Measurements from ENCODE around the gene TEF. TPM values are rescaled to one million over a fixed set of nuclear protein-coding genes. Genes with fewer than 3 reads are reported as not detected.
"Not testable (repeated sequence)": the region's sequence is repeated elsewhere in the genome, so short reads cannot be mapped to it uniquely, and the experiment has no call there.

Gene TEF
- polyA plus RNA-seq, 1 donor from 2014 or later, result 2.9 TPM

GRCh38 chr22:41411021-41411851 is 29.5 kb downstream of the TEF start:
- H3K27me3 Mint-ChIP-seq, result no peaks in the 10 kb centered on the region
- no peaks in the 10 kb centered on the region for H3K36me3 Mint-ChIP-seq
- H3K4me3 Mint-ChIP-seq, result peak overlapping the region in 3 of 4 donors; percentile 22 to 73 (median 59)
- H3K4me1 Mint-ChIP-seq, result peaks cover 26 to 34% (median 31%) of the 10 kb centered on the region in 3 donors
- H3K9me3 Mint-ChIP-seq, result no peaks in the 10 kb centered on the region
- peak overlapping the region; percentile 91 to 94 (median 93) for H3K27ac Mint-ChIP-seq

DNA sequence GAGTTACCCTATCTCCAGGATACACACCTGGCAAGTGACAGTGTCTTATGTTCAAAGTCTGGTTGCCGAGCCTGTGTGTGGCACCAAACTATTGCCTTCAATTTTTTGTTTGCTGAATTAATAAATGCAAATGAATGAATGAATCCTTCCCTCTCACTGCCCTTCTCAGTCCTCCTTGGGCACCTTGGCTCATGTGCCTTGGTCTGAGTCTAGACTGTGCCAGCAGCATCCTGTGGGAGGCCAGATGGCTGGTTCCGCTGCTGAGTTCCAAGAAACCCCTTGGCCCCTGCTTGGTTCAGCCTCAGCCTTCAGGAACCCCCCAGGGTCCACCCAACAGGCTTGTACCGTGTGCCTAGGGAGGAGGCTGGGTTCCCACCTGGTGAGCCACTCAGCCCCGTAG is 33.8 kb downstream of the TEF start:
- H3K9me3 Mint-ChIP-seq, result no peaks in the 10 kb centered on the region

DNA sequence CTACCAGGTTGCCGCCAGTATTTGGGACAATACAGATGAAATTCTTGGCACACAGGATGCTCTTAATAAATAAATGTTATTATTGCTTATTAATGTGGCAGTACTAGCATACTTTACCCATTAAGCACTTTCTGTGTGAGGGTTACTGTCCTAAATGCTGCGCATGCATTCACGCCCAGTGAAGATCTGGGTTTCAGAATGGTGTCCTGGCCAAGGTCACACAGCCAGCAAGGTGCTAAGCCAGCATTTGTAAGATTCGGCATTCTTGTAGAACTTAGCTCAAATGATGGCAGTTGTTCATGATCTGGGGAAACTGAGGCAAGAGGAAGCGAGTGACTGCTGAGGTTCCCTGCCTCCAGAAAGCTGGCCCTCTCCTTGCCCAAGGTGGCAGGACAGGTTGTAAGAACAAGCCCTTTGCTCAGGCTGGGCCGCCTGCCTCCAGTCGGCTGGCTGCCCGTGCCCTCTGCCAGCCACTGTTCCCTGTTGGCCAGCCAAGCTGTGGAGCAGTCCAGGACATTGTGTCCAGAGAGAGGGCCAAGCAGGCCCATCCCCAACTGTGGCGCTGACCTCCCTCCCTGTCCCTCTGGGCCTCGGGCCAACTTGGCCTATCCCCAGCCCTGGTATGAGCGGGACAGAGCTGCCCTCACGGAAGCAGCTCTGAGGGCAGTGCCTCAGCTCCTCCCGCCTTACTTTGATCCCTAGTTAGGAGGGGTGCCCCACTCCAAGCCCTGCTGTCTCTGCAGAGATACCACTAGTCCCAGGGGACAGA is 36.1 kb downstream of the TEF start:
- H3K27me3 Mint-ChIP-seq, result no peaks in the 10 kb centered on the region
- H3K36me3 Mint-ChIP-seq, result no peaks in the 10 kb centered on the region
- H3K4me3 Mint-ChIP-seq, result peak overlapping the region in 1 of 4 donors; percentile 35
- peaks cover 19 to 31% (median 21%) of the 10 kb centered on the region in 3 donors for H3K4me1 Mint-ChIP-seq
- H3K9me3 Mint-ChIP-seq, result no peaks in the 10 kb centered on the region
- peak overlapping the region in 1 of 3 donors; percentile 10 for H3K27ac Mint-ChIP-seq

More for the DNA sequence above, 33.8 kb downstream of the TEF start:
- peak overlapping the region in 3 of 4 donors; percentile 89 to 98 (median 92) for H3K4me3 Mint-ChIP-seq
- H3K27me3 Mint-ChIP-seq, result no peaks in the 10 kb centered on the region
- peaks cover 26 to 29% (median 27%) of the 10 kb centered on the region in 3 donors for H3K4me1 Mint-ChIP-seq
- H3K36me3 Mint-ChIP-seq, result no peaks in the 10 kb centered on the region
- H3K27ac Mint-ChIP-seq, result peak overlapping the region; percentile 93 to 99 (median 98)

DNA sequence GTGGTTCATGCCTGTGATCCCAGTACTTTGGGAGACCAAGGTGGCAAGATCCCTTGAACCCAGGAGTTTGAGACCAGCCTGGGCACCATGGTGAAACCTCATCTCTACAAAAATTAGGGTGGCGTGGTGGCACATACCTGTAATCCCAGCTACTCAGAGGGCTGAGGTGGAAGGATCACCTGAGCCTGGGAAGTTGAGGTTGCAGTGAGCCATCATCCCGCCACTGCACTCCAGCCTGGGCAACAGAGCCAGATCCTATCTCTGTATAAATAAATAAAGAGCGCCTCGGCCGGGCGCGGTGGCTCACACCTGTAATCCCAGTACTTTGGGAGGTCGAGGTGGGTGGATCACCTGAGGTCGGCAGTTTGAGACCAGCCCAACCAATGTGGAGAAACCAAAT is 37.0 kb downstream of the TEF start:
- Mint-ChIP-seq H3K36me3 (peaks cover under 1% of the 10 kb centered on the region), H3K27me3 (no peaks in the 10 kb centered on the region), H3K9me3 (no peaks in the 10 kb centered on the region), H3K4me1 (peaks cover 22 to 32% (median 23%) of the 10 kb centered on the region in 3 donors), H3K4me3 (peak overlapping the region in 1 of 4 donors; percentile 35), H3K27ac (peak overlapping the region in 1 of 3 donors; percentile 42)

GRCh38 chr22:41425660-41426365 is 44.1 kb downstream of the TEF start:
- no peaks in the 10 kb centered on the region for H3K9me3 Mint-ChIP-seq
- peak overlapping the region; percentile 42 to 84 (median 56) for H3K4me3 Mint-ChIP-seq
- peak overlapping the region; percentile 69 to 95 (median 91) for H3K27ac Mint-ChIP-seq
- H3K4me1 Mint-ChIP-seq, result peaks cover 18 to 26% (median 19%) of the 10 kb centered on the region in 3 donors
- H3K36me3 Mint-ChIP-seq, result peaks cover 6% of the 10 kb centered on the region
- H3K27me3 Mint-ChIP-seq, result no peaks in the 10 kb centered on the region

- Mint-ChIP-seq H3K4me1 (peaks cover 10 to 18% (median 12%) of the 10 kb centered on the region in 3 donors), H3K36me3 (peaks cover 5% of the 10 kb centered on the region), H3K27me3 (no peaks in the 10 kb centered on the region), H3K27ac (peak overlapping the region in 1 of 3 donors; percentile 47), H3K9me3 (no peaks in the 10 kb centered on the region), H3K4me3 (no peak overlapping the region)
Observed at GRCh38 chr22:41429232-41429950, 47.6 kb downstream of the TEF start.

- no peaks in the 10 kb centered on the region for H3K9me3 Mint-ChIP-seq
- no peak overlapping the region for H3K27ac Mint-ChIP-seq
- peaks cover 5% of the 10 kb centered on the region for H3K36me3 Mint-ChIP-seq
- H3K4me3 Mint-ChIP-seq, result no peak overlapping the region
- H3K27me3 Mint-ChIP-seq, result no peaks in the 10 kb centered on the region
- H3K4me1 Mint-ChIP-seq, result peaks cover 10 to 18% (median 12%) of the 10 kb centered on the region in 3 donors
Observed at GRCh38 chr22:41429951-41430332, 48.2 kb downstream of the TEF start.

DNA sequence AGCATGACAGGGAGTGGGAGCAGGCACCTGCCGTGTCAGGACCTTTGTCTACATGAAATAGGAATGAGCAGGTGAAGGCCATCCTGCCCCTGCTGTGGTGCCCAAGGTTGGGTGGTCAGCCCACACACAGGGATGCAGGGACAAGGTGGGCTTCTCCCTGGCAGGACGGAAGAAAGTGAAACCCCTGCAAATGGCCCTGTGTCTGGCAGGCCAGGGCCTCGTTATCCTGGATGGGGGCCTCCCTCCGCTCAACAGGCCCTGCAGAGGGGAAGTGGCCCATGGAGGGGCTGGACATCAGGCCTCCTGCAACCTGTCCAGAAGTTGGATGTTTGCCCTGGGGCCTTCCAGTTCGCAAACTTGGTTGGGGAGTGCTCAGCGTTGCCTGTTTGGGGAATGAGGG is 49.9 kb downstream of the TEF start:
- Mint-ChIP-seq H3K27ac (peak overlapping the region in 1 of 3 donors; percentile 84), H3K36me3 (peaks cover 3% of the 10 kb centered on the region), H3K9me3 (no peaks in the 10 kb centered on the region), H3K27me3 (no peaks in the 10 kb centered on the region), H3K4me3 (no peak overlapping the region), H3K4me1 (peaks cover 4 to 11% (median 5%) of the 10 kb centered on the region in 3 donors)

GRCh38 chr22:41433480-41433879 is 51.7 kb downstream of the TEF start:
- H3K27me3 Mint-ChIP-seq, H3K4me3 Mint-ChIP-seq, H3K9me3 Mint-ChIP-seq, H3K36me3 Mint-ChIP-seq, H3K27ac Mint-ChIP-seq: not testable (repeated sequence)
- peaks cover 0 to 12% (median 6%) of the 10 kb centered on the region in 3 donors for H3K4me1 Mint-ChIP-seq

GRCh38 chr22:41434361-41435003 is 52.7 kb downstream of the TEF start:
- not testable (repeated sequence) for H3K27me3 Mint-ChIP-seq, H3K36me3 Mint-ChIP-seq, H3K4me3 Mint-ChIP-seq, H3K9me3 Mint-ChIP-seq
- H3K27ac Mint-ChIP-seq, result peak overlapping the region in 2 of 3 donors; percentile 10 to 19
- peaks cover 0 to 18% (median 8%) of the 10 kb centered on the region in 3 donors for H3K4me1 Mint-ChIP-seq

GRCh38 chr22:41435560-41435959 is 53.8 kb downstream of the TEF start:
- H3K4me1 Mint-ChIP-seq, result peaks cover 0 to 20% (median 9%) of the 10 kb centered on the region in 3 donors
- H3K36me3 Mint-ChIP-seq, result no peaks in the 10 kb centered on the region
- H3K27ac Mint-ChIP-seq, result peak overlapping the region in 2 of 3 donors; percentile 47 to 73
- no peaks in the 10 kb centered on the region for H3K27me3 Mint-ChIP-seq
- no peaks in the 10 kb centered on the region for H3K9me3 Mint-ChIP-seq
- H3K4me3 Mint-ChIP-seq, result peak overlapping the region in 2 of 4 donors; percentile 12 to 35

- peak overlapping the region in 1 of 4 donors; percentile 58 for H3K4me3 Mint-ChIP-seq
- peaks cover 0 to 19% (median 10%) of the 10 kb centered on the region in 3 donors for H3K4me1 Mint-ChIP-seq
- no peaks in the 10 kb centered on the region for H3K27me3 Mint-ChIP-seq
- no peaks in the 10 kb centered on the region for H3K36me3 Mint-ChIP-seq
- no peaks in the 10 kb centered on the region for H3K9me3 Mint-ChIP-seq
- peak overlapping the region in 1 of 3 donors; percentile 77 for H3K27ac Mint-ChIP-seq
Observed at GRCh38 chr22:41436322-41437113, 54.8 kb downstream of the TEF start.

DNA sequence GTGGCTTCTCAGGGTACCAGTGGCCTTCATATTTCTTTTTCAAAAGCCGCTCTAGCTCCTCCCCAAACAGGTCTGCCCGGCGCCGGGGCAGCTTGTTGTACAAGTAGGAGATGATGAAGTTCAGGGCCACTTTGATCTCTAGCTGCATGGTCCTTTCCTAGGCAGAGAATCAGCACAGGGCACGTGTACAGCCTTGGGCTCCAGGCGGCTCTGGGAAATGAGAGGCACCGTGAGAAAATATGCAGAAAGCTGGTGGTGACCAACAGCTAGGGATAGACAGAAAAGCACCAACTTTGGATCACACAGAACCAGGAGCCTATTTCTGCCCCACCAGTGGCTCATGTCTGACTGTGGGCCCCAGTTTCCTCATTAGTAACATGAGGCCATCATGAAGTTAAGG is 55.5 kb downstream of the TEF start:
- no peaks in the 10 kb centered on the region for H3K36me3 Mint-ChIP-seq

More for the DNA sequence above, 55.5 kb downstream of the TEF start:
- peaks cover 3 to 18% (median 11%) of the 10 kb centered on the region in 3 donors for H3K4me1 Mint-ChIP-seq
- peak overlapping the region in 1 of 3 donors; percentile 9 for H3K27ac Mint-ChIP-seq
- no peaks in the 10 kb centered on the region for H3K9me3 Mint-ChIP-seq
- H3K27me3 Mint-ChIP-seq, result no peaks in the 10 kb centered on the region
- H3K4me3 Mint-ChIP-seq, result peak overlapping the region in 1 of 4 donors; percentile 32

All from IgD-negative memory B cell (primary cell).